ENCODE measurements around the gene AP2M1.
A peak's percentile ranks its signal among the peaks of the same experiment; 100 is the strongest.
"Not testable (repeated sequence)": the region's sequence is repeated elsewhere in the genome, so short reads cannot be mapped to it uniquely, and the experiment has no call there.

Gene AP2M1

GRCh38 chr3:184155644-184156521, 18.8 kb upstream of the AP2M1 start:
- TF ChIP-seq CTCF (conservative IDR thresholded peaks at IDR 0.05; ENCODE audit: low read depth) = no peak
- CTCF ChIA-PET = interaction anchor here (0.6 to 1.1 kb wide), 5 partner anchors 25 to 260 kb away, joined by 3 to 6 read pairs (median 4); no protein-coding TSS in a partner anchor
- peak overlapping the region; percentile 95 for H3K27ac ChIP-seq
- POLR2A ChIA-PET (ENCODE audit: low non-redundant PET) = no interaction called here
- DNase-seq (ENCODE audit: low spot score) = peak; percentile 35

- peak overlapping the region; percentile 95 for H3K27ac ChIP-seq
- no peak for TF ChIP-seq CTCF (conservative IDR thresholded peaks at IDR 0.05; ENCODE audit: low read depth)
- ChIA-PET CTCF (interaction anchor here (1.1 kb wide), 1 partner anchor 261 kb away, joined by 6 read pairs; no protein-coding TSS in a partner anchor), POLR2A (ENCODE audit: low non-redundant PET) (no interaction called here)
- DNase-seq (ENCODE audit: low spot score) = peak; percentile 36
These were observed 18.1 kb upstream of the AP2M1 start for GRCh38 chr3:184156522-184156955.

GRCh38 chr3:184157206-184157605, 17.4 kb upstream of the AP2M1 start:
- DNase-seq (ENCODE audit: low spot score) = no peak
- peak overlapping the region; percentile 95 for H3K27ac ChIP-seq
- CTCF ChIA-PET = no interaction called here
- no peak for TF ChIP-seq CTCF (conservative IDR thresholded peaks at IDR 0.05; ENCODE audit: low read depth)
- POLR2A ChIA-PET (ENCODE audit: low non-redundant PET) = no interaction called here

GRCh38 chr3:184158404-184158803, 16.3 kb upstream of the AP2M1 start:
- CTCF ChIA-PET = interaction anchor here (0.8 kb wide), 1 partner anchor 266 kb away, joined by 3 read pairs; no protein-coding TSS in a partner anchor
- no peak for DNase-seq (ENCODE audit: low spot score)
- POLR2A ChIA-PET (ENCODE audit: low non-redundant PET) = interaction anchor here (0.7 kb wide), 2 partner anchors 13 to 19 kb away, joined by 4 read pairs; no protein-coding TSS in a partner anchor
- no peak overlapping the region for H3K27ac ChIP-seq
- TF ChIP-seq CTCF (conservative IDR thresholded peaks at IDR 0.05; ENCODE audit: low read depth) = no peak

GRCh38 chr3:184160456-184160855, 14.2 kb upstream of the AP2M1 start:
- no peak for TF ChIP-seq CTCF (conservative IDR thresholded peaks at IDR 0.05; ENCODE audit: low read depth)
- ChIA-PET CTCF (interaction anchor here (0.6 to 0.8 kb wide), 2 partner anchors 82 to 129 kb away, joined by 3 to 5 read pairs; no protein-coding TSS in a partner anchor), POLR2A (ENCODE audit: low non-redundant PET) (no interaction called here)
- peak overlapping the region; percentile 24 for H3K27ac ChIP-seq
- DNase-seq (ENCODE audit: low spot score) = no peak

- POLR2A ChIA-PET (ENCODE audit: low non-redundant PET); H3K27ac ChIP-seq; DNase-seq (ENCODE audit: low spot score); CTCF ChIA-PET: not testable (repeated sequence)
These were observed 12.0 kb upstream of the AP2M1 start for GRCh38 chr3:184162571-184163070.

All from RWPE1 (cell line).